ENCODE results near the gene LRRN2. TPM values are rescaled to one million over a fixed set of nuclear protein-coding genes. Genes with fewer than 3 reads are reported as not detected.

Gene LRRN2
- total RNA-seq, 4 donors from 2014 or later: 2.0 to 32.9 (median 23.8) TPM

- no peak overlapping the region for H3K4me3 ChIP-seq
- in situ Hi-C loops (cut with MboI; ENCODE audit: low pct_ligation_motif_present in 1 of 4, low pct_unique_long_range_greater_than_20kb in 1 of 4, low sequenced_read_pairs in 3 of 4): no loop called here
- H3K27ac ChIP-seq: no peak overlapping the region
- no peak for DNase-seq
- no peaks in the 10 kb centered on the region for H3K9me3 ChIP-seq
- no peaks in the 10 kb centered on the region for H3K27me3 ChIP-seq
- intact Hi-C loops (cut with DNase I; ENCODE audit: low total_unique reads): no loop called here
- WGBS, 2 donors (ENCODE audit: low coverage in 1 of 2): 71% methylated on average over 11 of the region's 12 CpGs; no CpG with 5 or more reads in 1 of the 2 donors
- peaks cover 0 to 7% (median 3%) of the 10 kb centered on the region in 4 donors for H3K4me1 ChIP-seq
- no peaks in the 10 kb centered on the region for H3K36me3 ChIP-seq
- TF ChIP-seq CTCF (IDR thresholded peaks at IDR 0.05) (no peak), EP300 (IDR thresholded peaks at IDR 0.05; ENCODE audit: low read depth) (no peak), POLR2AphosphoS5 (IDR thresholded peaks at IDR 0.05) (no peak), POLR2A (IDR thresholded peaks at IDR 0.05) (no peak)
Measured at GRCh38 chr1:204624631-204625216, 60.8 kb downstream of the LRRN2 start.

- peaks cover 0 to 7% (median 3%) of the 10 kb centered on the region in 4 donors for H3K4me1 ChIP-seq
- no peaks in the 10 kb centered on the region for H3K9me3 ChIP-seq
- H3K27ac ChIP-seq: no peak overlapping the region
- no peaks in the 10 kb centered on the region for H3K36me3 ChIP-seq
- no peak for DNase-seq
- in situ Hi-C loops (cut with MboI; ENCODE audit: low pct_ligation_motif_present in 1 of 4, low pct_unique_long_range_greater_than_20kb in 1 of 4, low sequenced_read_pairs in 3 of 4): no loop called here
- WGBS, 2 donors (ENCODE audit: low coverage in 1 of 2): 60% methylated on average over 3 of the region's 3 CpGs; no CpG with 5 or more reads in 1 of the 2 donors
- no peaks in the 10 kb centered on the region for H3K27me3 ChIP-seq
- TF ChIP-seq POLR2A (IDR thresholded peaks at IDR 0.05) (no peak), POLR2AphosphoS5 (IDR thresholded peaks at IDR 0.05) (no peak), CTCF (IDR thresholded peaks at IDR 0.05) (peak in 2 of 5 experiments; percentile 7 to 15), EP300 (IDR thresholded peaks at IDR 0.05; ENCODE audit: low read depth) (no peak)
- H3K4me3 ChIP-seq: no peak overlapping the region
- intact Hi-C loops (cut with DNase I; ENCODE audit: low total_unique reads): no loop called here
Measured at GRCh38 chr1:204623894-204624361, 61.6 kb downstream of the LRRN2 start.

GRCh38 chr1:204623365-204623893 is 62.1 kb downstream of the LRRN2 start:
- H3K27me3 ChIP-seq: no peaks in the 10 kb centered on the region
- no peak overlapping the region for H3K4me3 ChIP-seq
- peaks cover 0 to 7% (median 3%) of the 10 kb centered on the region in 4 donors for H3K4me1 ChIP-seq
- 56 to 60% methylated on average over 3 to 8 of the region's 8 CpGs for WGBS, 2 donors (ENCODE audit: low coverage in 1 of 2)
- no peaks in the 10 kb centered on the region for H3K36me3 ChIP-seq
- no peak overlapping the region for H3K27ac ChIP-seq
- in situ Hi-C loops (cut with MboI; ENCODE audit: low pct_ligation_motif_present in 1 of 4, low pct_unique_long_range_greater_than_20kb in 1 of 4, low sequenced_read_pairs in 3 of 4) (no loop called here), intact Hi-C loops (cut with DNase I; ENCODE audit: low total_unique reads) (no loop called here)
- no peak for TF ChIP-seq EP300 (IDR thresholded peaks at IDR 0.05; ENCODE audit: low read depth)
- TF ChIP-seq POLR2A (IDR thresholded peaks at IDR 0.05): no peak
- TF ChIP-seq CTCF (IDR thresholded peaks at IDR 0.05): no peak
- no peak for TF ChIP-seq POLR2AphosphoS5 (IDR thresholded peaks at IDR 0.05)
- no peaks in the 10 kb centered on the region for H3K9me3 ChIP-seq
- DNase-seq: peak; percentile 53

- Histone ChIP-seq H3K27me3 (no peaks in the 10 kb centered on the region), H3K36me3 (no peaks in the 10 kb centered on the region), H3K9me3 (no peaks in the 10 kb centered on the region), H3K4me1 (peaks cover 0 to 7% (median 3%) of the 10 kb centered on the region in 4 donors), H3K27ac (no peak overlapping the region), H3K4me3 (no peak overlapping the region)
- DNase-seq: no peak
- in situ Hi-C loops (cut with MboI; ENCODE audit: low pct_ligation_motif_present in 1 of 4, low pct_unique_long_range_greater_than_20kb in 1 of 4, low sequenced_read_pairs in 3 of 4): no loop called here
- intact Hi-C loops (cut with DNase I; ENCODE audit: low total_unique reads): no loop called here
- TF ChIP-seq CTCF (IDR thresholded peaks at IDR 0.05) (no peak), EP300 (IDR thresholded peaks at IDR 0.05; ENCODE audit: low read depth) (no peak), POLR2A (IDR thresholded peaks at IDR 0.05) (no peak), POLR2AphosphoS5 (IDR thresholded peaks at IDR 0.05) (no peak)
- 57% methylated on average over 4 of the region's 4 CpGs; no CpG with 5 or more reads in 1 of the 2 donors for WGBS, 2 donors (ENCODE audit: low coverage in 1 of 2)
Measured at GRCh38 chr1:204621996-204622395, 63.5 kb downstream of the LRRN2 start.
